ENCODE results near the gene KIF26B. TPM values are rescaled to one million over a fixed set of nuclear protein-coding genes. Genes with fewer than 3 reads are reported as not detected.
"Not testable (repeated sequence)": the region's sequence is repeated elsewhere in the genome, so short reads cannot be mapped to it uniquely, and the experiment has no call there.

The KIF26B gene
- total and polyA plus RNA-seq, 10 of the 15 experiments (the other 5 are each of a cell fraction or from before 2014, with no cell fraction given): 0.35 to 11.6 (median 2.2) TPM

DNA sequence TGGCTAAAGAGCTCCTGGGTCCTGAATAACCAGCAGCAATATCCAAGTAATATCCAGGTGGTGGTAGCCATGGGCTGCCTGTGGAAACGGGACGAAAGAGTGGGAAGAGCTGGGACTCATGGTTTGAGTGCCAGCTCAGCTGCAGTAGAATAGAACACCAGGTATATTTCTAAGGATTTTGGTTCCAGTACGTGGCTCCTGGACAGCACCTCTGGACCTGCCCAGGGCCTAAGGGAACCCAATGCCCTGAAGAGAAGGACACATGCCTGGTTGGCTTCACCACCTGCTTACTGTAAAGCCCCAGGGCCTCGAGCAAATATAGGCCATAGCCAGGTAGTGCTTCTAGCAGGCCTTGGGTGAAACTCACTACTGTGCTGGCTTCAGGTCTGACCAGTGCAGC is 566.7 kb downstream of the KIF26B start (continued):
- no peak for TF ChIP-seq EP300 (IDR thresholded peaks at IDR 0.05; ENCODE audit: borderline replicate concordance in 1 of 2, control insufficient read depth in 1 of 2, low read depth in 2 of 2, low read length in 2 of 2)
- TF ChIP-seq SREBF2 (IDR thresholded peaks at IDR 0.05; ENCODE audit: low read length): no peak
- TF ChIP-seq, protein P1, sequence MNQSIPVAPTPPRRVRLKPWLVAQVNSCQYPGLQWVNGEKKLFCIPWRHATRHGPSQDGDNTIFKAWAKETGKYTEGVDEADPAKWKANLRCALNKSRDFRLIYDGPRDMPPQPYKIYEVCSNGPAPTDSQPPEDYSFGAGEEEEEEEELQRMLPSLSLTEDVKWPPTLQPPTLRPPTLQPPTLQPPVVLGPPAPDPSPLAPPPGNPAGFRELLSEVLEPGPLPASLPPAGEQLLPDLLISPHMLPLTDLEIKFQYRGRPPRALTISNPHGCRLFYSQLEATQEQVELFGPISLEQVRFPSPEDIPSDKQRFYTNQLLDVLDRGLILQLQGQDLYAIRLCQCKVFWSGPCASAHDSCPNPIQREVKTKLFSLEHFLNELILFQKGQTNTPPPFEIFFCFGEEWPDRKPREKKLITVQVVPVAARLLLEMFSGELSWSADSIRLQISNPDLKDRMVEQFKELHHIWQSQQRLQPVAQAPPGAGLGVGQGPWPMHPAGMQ (IDR thresholded peaks at IDR 0.05; ENCODE audit: borderline replicate concordance): no peak
- no peak for TF ChIP-seq CREM (IDR thresholded peaks at IDR 0.05; ENCODE audit: low read depth)
- TF ChIP-seq KDM1A (IDR thresholded peaks at IDR 0.05; ENCODE audit: borderline replicate concordance): no peak
- TF ChIP-seq EZH2 (IDR thresholded peaks at IDR 0.05; ENCODE audit: borderline replicate concordance, control insufficient read depth, low read depth, low read length): no peak
- no peak for TF ChIP-seq SREBF1 (IDR thresholded peaks at IDR 0.05; ENCODE audit: low read length)
- no peak for TF ChIP-seq RUNX3 (IDR thresholded peaks at IDR 0.05; ENCODE audit: low read length)

DNA sequence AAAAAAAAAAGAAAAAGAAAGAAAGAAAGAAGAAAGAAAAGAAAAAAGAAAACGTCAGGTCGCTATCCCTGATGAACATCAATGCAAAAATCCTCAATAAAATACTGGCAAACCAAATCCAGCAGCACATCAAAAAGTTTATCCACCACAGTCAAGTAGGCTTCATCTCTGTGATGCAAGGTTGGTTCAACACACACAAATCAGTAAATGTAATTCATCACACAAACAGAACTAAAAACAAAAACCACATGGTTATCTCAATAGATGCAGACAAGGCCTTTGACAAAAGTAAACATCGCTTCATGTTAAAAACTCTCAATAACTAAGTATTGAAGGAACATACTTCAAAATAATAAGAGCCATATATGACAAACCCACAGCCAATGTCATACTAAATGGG is 573.2 kb downstream of the KIF26B start:
- SMC1A ChIA-PET (ENCODE audit: uncharacterized antibody, unreplicated experiment); H3K79me2 ChIP-seq (ENCODE audit: control insufficient read depth, insufficient read depth, low read length); CTCF ChIA-PET; BruUV-seq (replicated peaks); H4K20me1 ChIP-seq (ENCODE audit: control insufficient read depth, insufficient read depth); H3K4me3 ChIP-seq; H3K36me3 ChIP-seq (ENCODE audit: control insufficient read depth in 2 of 2, insufficient read depth in 2 of 2, low read length in 1 of 2); in situ Hi-C loops (cut with MboI); H3K27me3 ChIP-seq (replicated peaks in 1 of 2; ENCODE audit: control insufficient read depth in 2 of 2, insufficient read depth in 2 of 2, low read length in 1 of 2); POLR2A ChIA-PET; DNase-seq (ENCODE audit: low read depth, low spot score); H3K9me3 ChIP-seq (replicated peaks; ENCODE audit: control insufficient read depth, insufficient read depth, low read length); H3K27ac ChIP-seq (ENCODE audit: control insufficient read depth, insufficient read depth); H2AFZ ChIP-seq (ENCODE audit: control insufficient read depth, low read depth, low read length); intact Hi-C loops (cut with micrococcal nuclease; ENCODE audit: unreplicated experiment); H3K4me1 ChIP-seq (ENCODE audit: control insufficient read depth, insufficient read depth, low read length); H3K4me2 ChIP-seq (ENCODE audit: control insufficient read depth, insufficient read depth); FAIRE-seq; H3K9ac ChIP-seq (ENCODE audit: control insufficient read depth, insufficient read depth, low read length); ATAC-seq: not testable (repeated sequence)
- WGBS (ENCODE audit: insufficient coverage, insufficient replicate concordance, low lambda C conversion rate, missing lambda C conversion rate): 77% methylated on average over 3 of the region's 3 CpGs
- RAD21 ChIA-PET (ENCODE audit: unreplicated experiment): interaction anchor here (0.7 kb wide), 1 partner anchor 105 kb away, joined by 3 read pairs; no protein-coding TSS in a partner anchor
